Pancreas (tissue), 10 donors: Measurements from ENCODE around the gene DTNBP1. TPM values are rescaled to one million over a fixed set of nuclear protein-coding genes. Genes with fewer than 3 reads are reported as not detected.

Source experiments
- ATAC-seq, 4 donors: fragments of 200-7000 bp; cut with Tn5 transposase; one replicate each; pipeline versions ENCODE4 v1.8.0 to v1.9.1; 2020; ENCODE audit warnings: mild to moderate bottlenecking in 4 of 4, moderate library complexity in 4 of 4
- DNase-seq, 6 donors: peaks; one replicate each; pipeline ENCODE4 v3.0.0-alpha.2; 2020
- FAIRE-seq: peaks from 2 replicates; lab custom pipeline; 2012; peaks lifted over from hg19 to GRCh38; lab: Jason Lieb, UNC
- H3K27ac ChIP-seq, 4 donors: fragments of 200-600 bp; sonication (generic); 1 replicate in 3 of 4; 2 replicates in 1 of 4; pipeline versions ENCODE4 v1.5.0 to v1.8.0; 2020
- H3K27me3 ChIP-seq, 4 donors: fragments of 200-600 bp; one replicate each; pipeline ENCODE4 v1.8.0; 2021
- H3K36me3 ChIP-seq, 3 donors: fragments of 200-600 bp; sonication (generic) in 1 of 3; one replicate each; pipeline versions ENCODE4 v1.5.0 to v1.8.0; 2020 to 2021
- H3K4me1 ChIP-seq, 3 donors: fragments of 200-600 bp; one replicate each; pipeline ENCODE4 v1.8.0; 2021
- H3K4me3 ChIP-seq, 4 donors: fragments of 200-600 bp; sonication (generic) in 2 of 4; one replicate each; pipeline versions ENCODE4 v1.5.0 to v1.8.0; 2020 to 2021
- H3K9me3 ChIP-seq, 4 donors: fragments of 200-600 bp; one replicate each; pipeline ENCODE4 v1.8.0; 2021
- CTCF ChIP-seq, 4 donors: fragments of 200-600 bp; sonication (generic) in 3 of 4; IDR thresholded peaks; one replicate each; pipeline versions ENCODE4 v1.5.0 to v1.8.0; 2021; ENCODE audit warnings: antibody characterized with exemption in 4 of 4
- WGBS, 2 donors: extraction: QIAGEN DNeasy Blood & Tissue Kit; methylation state at CpG; one replicate each; pipeline ENCODE4 v1.1.7; 2013; 5-methylcytosine and 5-hydroxymethylcytosine counted together
- intact Hi-C, 3 donors: fragments of 100-400 bp; cut with DNase I; formaldehyde crosslinking; loops; one replicate each; pipeline versions ENCODE4 v1.11.1 to v1.14.2; 2022
- polyA plus RNA-seq, 2 donors: library from polyadenylated mRNA; stranded (reverse); fragments of 200-250 nt; gene quantifications; one replicate each; pipeline ENCODE4 v1.2.3, GENCODE V29; 2013
- total RNA-seq, 6 donors: library from RNA; stranded (reverse); fragmentation: NEBNext Ultra II Directional in 4 of 6; extraction: Animal tissue kit (Norgen Biotek cat#: 25700) in 4 of 6; gene quantifications; one replicate each; pipeline versions ENCODE4 v1.2.1 to v1.2.4, GENCODE V29; 2021 to 2023
- donor health status: healthy with polysubstance abuse.
- donor health status: DM: no; HTN: no; CAD: no; lungs with moderate emphysema.
- donor health status: DM: no; HTN: no; CAD: no.
- donor health status: control.
- donor health status: control.
- donor health status: Bipolar disorder and iron deficiency.
- donor health status: DM: yes; HTN: yes; CAD: no.
- donor health status: DM: no; HTN: no; CAD: no.
- donor health status: DM: no; HTN: no; CAD: no.
- donor health status: DM: yes; HTN: yes; CAD: no.

The DTNBP1 gene
- total and polyA plus RNA-seq, 8 donors, result 6.5 to 11.5 (median 8.0) TPM

- no peaks in the 10 kb centered on the region for H3K36me3 ChIP-seq
- intact Hi-C loops, result loop anchor here in 1 of 3 donors (10.0 kb wide), 1 partner anchor 1415 kb away; no protein-coding TSS in a partner anchor
- ATAC-seq (no peak), FAIRE-seq (no peak), DNase-seq (no peak)
- TF ChIP-seq CTCF (IDR thresholded peaks at IDR 0.05), result no peak
- H3K4me1 ChIP-seq, result no peaks in the 10 kb centered on the region
- no peak overlapping the region for H3K4me3 ChIP-seq
- H3K9me3 ChIP-seq, result no peaks in the 10 kb centered on the region
- H3K27ac ChIP-seq, result no peak overlapping the region
- H3K27me3 ChIP-seq, result no peaks in the 10 kb centered on the region
Observed at GRCh38 chr6:15629487-15629886, 33.3 kb downstream of the DTNBP1 start.

DNA sequence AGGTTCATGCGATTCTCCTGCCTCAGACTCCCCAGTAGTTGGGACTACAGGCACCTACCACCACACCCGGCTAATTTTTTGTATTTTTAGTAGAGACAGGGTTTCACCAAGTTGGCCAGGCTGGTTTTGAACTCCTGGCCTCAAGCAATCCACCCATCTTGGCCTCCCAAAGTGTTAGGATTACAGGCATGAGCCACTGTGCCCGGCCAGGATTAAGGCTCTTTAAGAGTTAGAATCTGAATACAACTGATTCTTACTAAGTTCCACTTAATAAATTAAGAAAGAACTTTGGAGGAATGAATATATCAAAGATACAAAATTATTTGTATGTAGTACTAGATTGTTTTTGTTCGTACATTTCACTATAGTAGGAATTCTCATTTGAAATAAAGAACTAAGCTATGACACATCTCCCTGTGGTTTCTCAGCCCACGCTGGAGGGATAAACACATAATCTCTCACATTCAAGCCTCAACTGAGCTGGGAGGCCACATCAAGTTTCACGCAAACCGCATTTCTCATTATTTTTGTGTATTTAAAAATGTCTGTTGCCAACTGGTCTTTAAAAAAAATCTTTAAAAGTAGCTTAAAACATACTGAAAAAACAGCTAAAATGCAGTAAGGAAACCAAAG, 34.2 kb downstream of the DTNBP1 start:
- FAIRE-seq, result no peak
- Histone ChIP-seq H3K9me3 (no peaks in the 10 kb centered on the region), H3K27me3 (no peaks in the 10 kb centered on the region), H3K4me1 (no peaks in the 10 kb centered on the region), H3K36me3 (no peaks in the 10 kb centered on the region), H3K27ac (no peak overlapping the region), H3K4me3 (no peak overlapping the region)
- intact Hi-C loops, result loop anchor here in 1 of 3 donors (10.0 kb wide), 1 partner anchor 1414 kb away; no protein-coding TSS in a partner anchor
- TF ChIP-seq CTCF (IDR thresholded peaks at IDR 0.05), result no peak
- 90 to 95% methylated on average over 7 of the region's 7 CpGs for WGBS, 2 donors
- DNase-seq, result no peak
- peak in 1 of 4 donors; percentile 57 for ATAC-seq

DNA sequence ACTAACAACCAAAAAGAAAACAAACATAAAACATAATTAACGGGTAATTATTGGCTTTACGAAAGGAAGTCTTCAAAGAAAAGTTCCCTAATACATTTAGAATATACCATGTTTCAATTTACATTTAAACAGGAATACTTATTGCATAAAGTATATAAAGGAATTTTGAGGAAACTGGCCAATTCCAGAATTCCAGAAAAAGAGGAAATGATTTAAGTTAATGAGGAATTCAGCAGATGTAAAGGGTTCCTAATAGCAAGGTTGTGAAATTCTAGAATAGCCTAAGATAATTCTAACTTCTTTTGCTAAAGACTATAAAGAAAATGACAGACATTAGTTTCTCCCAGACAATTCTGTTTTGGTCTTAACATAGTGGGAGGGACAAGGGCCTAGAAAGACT, 35.0 kb downstream of the DTNBP1 start:
- Histone ChIP-seq H3K4me3 (no peak overlapping the region), H3K4me1 (no peaks in the 10 kb centered on the region), H3K27ac (no peak overlapping the region), H3K9me3 (no peaks in the 10 kb centered on the region), H3K36me3 (no peaks in the 10 kb centered on the region), H3K27me3 (no peaks in the 10 kb centered on the region)
- WGBS, 2 donors, result 91 to 97% methylated on average over 2 of the region's 2 CpGs
- ATAC-seq, result no peak
- FAIRE-seq, result no peak
- no peak for TF ChIP-seq CTCF (IDR thresholded peaks at IDR 0.05)
- no peak for DNase-seq
- intact Hi-C loops, result loop anchor here in 1 of 3 donors (10.0 kb wide), 1 partner anchor 1413 kb away; no protein-coding TSS in a partner anchor

DNA sequence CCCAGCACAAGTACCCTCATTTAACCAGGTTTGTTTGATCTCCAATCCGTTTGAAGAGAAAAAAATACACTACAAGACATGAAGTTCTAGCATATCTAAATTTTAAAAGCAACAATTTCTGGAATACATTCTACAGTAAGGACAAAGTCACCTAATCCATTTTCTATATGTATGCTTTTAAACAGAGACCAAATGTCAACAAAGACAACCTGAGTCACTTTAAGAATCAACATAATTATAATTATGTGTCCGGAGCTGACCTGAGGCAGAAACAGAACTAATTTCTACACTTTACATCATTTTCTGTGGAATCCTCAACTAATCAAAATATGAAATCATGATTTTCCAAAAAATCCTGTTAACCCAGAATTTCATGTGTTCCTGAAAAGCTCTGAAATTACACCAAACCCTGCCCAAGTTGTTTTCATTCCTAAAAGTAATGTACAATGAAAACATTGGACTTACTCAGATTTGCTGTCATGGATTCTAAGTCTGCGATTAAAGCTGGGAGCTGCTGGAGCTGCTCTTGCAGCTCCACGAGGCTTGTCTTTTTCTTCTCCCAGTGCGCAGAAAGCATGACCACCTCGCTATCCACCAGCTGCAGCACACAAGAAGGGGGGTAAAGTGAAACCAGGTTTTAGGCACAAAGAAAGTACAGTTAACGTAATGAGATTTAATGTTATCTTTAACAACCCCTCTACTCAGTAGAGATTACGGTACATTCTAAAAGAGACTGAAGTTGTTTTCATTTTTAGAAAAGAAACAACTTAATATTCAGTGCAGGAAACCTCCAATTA, 35.8 kb downstream of the DTNBP1 start:
- Histone ChIP-seq H3K27me3 (no peaks in the 10 kb centered on the region), H3K27ac (no peak overlapping the region), H3K4me1 (peaks cover 0 to 2% (median 0%) of the 10 kb centered on the region in 3 donors), H3K9me3 (no peaks in the 10 kb centered on the region), H3K36me3 (no peaks in the 10 kb centered on the region), H3K4me3 (no peak overlapping the region)
- DNase-seq, result no peak
- 87% methylated on average over 8 of the region's 8 CpGs for WGBS, 2 donors
- TF ChIP-seq CTCF (IDR thresholded peaks at IDR 0.05), result no peak
- intact Hi-C loops, result loop anchor here in 1 of 3 donors (10.0 kb wide), 1 partner anchor 1412 kb away; no protein-coding TSS in a partner anchor
- no peak for ATAC-seq
- no peak for FAIRE-seq
